A673 (cell line): ENCODE measurements around the gene PDGFRB. TPM values are rescaled to one million over a fixed set of nuclear protein-coding genes. Genes with fewer than 3 reads are reported as not detected.

Experiments used
- BruUV-seq: library from RNA; stranded (reverse); fragments of 400-500 nt; replicated peaks from 2 replicates; lab custom pipeline; 2021; lab: Mats Ljungman, UMichigan
- CTCF ChIA-PET: fragments of 300-600 bp; sonication (Branson Sonifier 250); formaldehyde crosslinking; loops from one replicate; lab custom pipeline; 2022; ENCODE audit warnings: antibody characterized with exemption; lab: Charles Lee
- POLR2A ChIA-PET: fragments of 300-600 bp; sonication (Branson Sonifier 250); formaldehyde crosslinking; loops from one replicate; lab custom pipeline; 2022; ENCODE audit warnings: antibody characterized with exemption; ENCODE audit not compliant: low non-redundant PET; lab: Charles Lee
- DNase-seq: peaks from one replicate; pipeline ENCODE4 v3.0.0-alpha.2; 2015; ENCODE audit warnings: low spot score
- H3K27ac ChIP-seq: fragments of 200-600 bp; sonication (generic); 2 replicates; pipeline ENCODE4 v1.5.1; 2016; ENCODE audit warnings: mixed run types, low read depth, mild to moderate bottlenecking, mixed read lengths, antibody characterized with exemption, low read length; ENCODE audit not compliant: poor library complexity, severe bottlenecking
- H3K27me3 ChIP-seq: fragments of 200-600 bp; sonication (generic); replicated peaks from 2 replicates; pipeline ENCODE4 v1.6.1; 2017; ENCODE audit warnings: mixed run types, low read depth, mild to moderate bottlenecking, mixed read lengths, antibody characterized with exemption, low read length; ENCODE audit not compliant: insufficient read depth, poor library complexity
- H3K36me3 ChIP-seq: fragments of 200-600 bp; sonication (generic); 2 replicates; pipeline ENCODE4 v1.6.1; 2016; ENCODE audit warnings: mixed run types, mild to moderate bottlenecking, mixed read lengths, antibody characterized with exemption, low read length; ENCODE audit not compliant: insufficient read depth, poor library complexity, severe bottlenecking
- H3K4me1 ChIP-seq: fragments of 200-600 bp; sonication (generic); 2 replicates; pipeline ENCODE4 v1.6.1; 2017; ENCODE audit warnings: mixed run types, mild to moderate bottlenecking, mixed read lengths, antibody characterized with exemption, low read length; ENCODE audit not compliant: insufficient read depth, poor library complexity, severe bottlenecking
- H3K4me3 ChIP-seq: fragments of 200-600 bp; sonication (generic); 2 replicates; pipeline ENCODE4 v1.5.1; 2016; ENCODE audit warnings: low read depth, mixed run types, mild to moderate bottlenecking, mixed read lengths, low read length; ENCODE audit not compliant: poor library complexity, severe bottlenecking
- H3K9me3 ChIP-seq: fragments of 200-600 bp; sonication (generic); 2 replicates; pipeline ENCODE4 v1.6.1; 2016; ENCODE audit warnings: mixed run types, low read depth, mild to moderate bottlenecking, mixed read lengths, antibody characterized with exemption, low read length; ENCODE audit not compliant: poor library complexity, severe bottlenecking
- CTCF ChIP-seq: fragments of 300-800, 200-600 bp; sonication (generic); conservative IDR thresholded peaks from 2 replicates; pipeline ENCODE4 v1.5.1; 2017; ENCODE audit warnings: low read depth, mild to moderate bottlenecking, antibody characterized with exemption, low read length, moderate library complexity, mixed read lengths
- EZH2 ChIP-seq: fragments of 200-600 bp; sonication (generic); IDR thresholded peaks from 2 replicates; pipeline ENCODE4 v1.6.1; 2017; ENCODE audit warnings: borderline replicate concordance, low read depth, mild to moderate bottlenecking, mixed read lengths, antibody characterized with exemption, low read length; ENCODE audit not compliant: poor library complexity, severe bottlenecking
- intact Hi-C: fragments of 100-400 bp; cut with micrococcal nuclease; formaldehyde crosslinking; loops from one replicate; pipeline ENCODE4 v1.10.0; 2022; ENCODE audit not compliant: unreplicated experiment
- total RNA-seq: library from RNA; stranded (reverse); gene quantifications from 2 replicates; pipeline ENCODE4 v1.2.3, GENCODE V29; 2021

PDGFRB gene
- total RNA-seq, 1 experiment from 2014 or later = 25.9 TPM

GRCh38 chr5:150065346-150065745 is 90.3 kb downstream of the PDGFRB start:
- Histone ChIP-seq H3K4me1 (no peaks in the 10 kb centered on the region), H3K4me3 (no peak overlapping the region), H3K27me3 (no peaks in the 10 kb centered on the region), H3K9me3 (no peaks in the 10 kb centered on the region), H3K36me3 (no peaks in the 10 kb centered on the region), H3K27ac (no peak overlapping the region)
- no peak for TF ChIP-seq CTCF
- TF ChIP-seq EZH2 = no peak
- no peak for DNase-seq
- POLR2A ChIA-PET = no interaction called here
- intact Hi-C loops = no loop called here
- CTCF ChIA-PET = no interaction called here
- no TSS peak for BruUV-seq

DNA sequence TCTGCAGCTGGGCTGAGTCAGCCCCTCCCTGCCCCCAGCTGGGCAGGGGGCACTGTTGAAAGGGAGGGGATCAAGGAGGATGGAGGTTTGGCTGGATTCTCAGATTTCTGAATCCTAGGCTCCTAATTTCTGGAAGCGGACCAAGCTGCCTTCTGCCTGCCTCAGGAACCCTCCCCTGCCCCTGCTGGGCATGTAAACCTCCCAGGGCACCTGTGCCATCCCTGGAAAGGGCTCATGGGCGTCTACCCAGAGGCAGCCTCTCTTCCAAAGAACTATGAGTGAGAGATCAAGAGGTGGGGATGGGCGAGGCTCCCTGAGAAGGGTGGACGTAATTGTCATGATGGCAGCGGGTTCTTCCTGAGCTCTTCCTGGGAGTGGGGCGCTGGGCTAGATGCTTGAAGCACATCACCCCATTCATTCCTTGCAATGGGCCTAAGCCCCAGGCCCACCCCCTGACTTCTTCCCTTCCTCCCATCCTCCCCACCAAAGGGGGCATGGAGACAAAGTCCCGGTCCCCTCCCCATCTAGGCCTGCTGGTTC is 90.9 kb downstream of the PDGFRB start:
- no peak for DNase-seq
- Histone ChIP-seq H3K36me3 (no peaks in the 10 kb centered on the region), H3K9me3 (no peaks in the 10 kb centered on the region), H3K4me3 (no peak overlapping the region), H3K4me1 (no peaks in the 10 kb centered on the region), H3K27ac (no peak overlapping the region), H3K27me3 (no peaks in the 10 kb centered on the region)
- ChIA-PET CTCF (no interaction called here), POLR2A (no interaction called here)
- BruUV-seq = no TSS peak
- TF ChIP-seq EZH2 (no peak), CTCF (no peak)
- intact Hi-C loops = no loop called here

Other genes starting within 250 kb of the PDGFRB start
- 0.39 and 0.49 TPM in 2 replicates for gene PDE6A, start 211.1 kb downstream of the PDGFRB start, total RNA-seq
- gene SLC26A2, start 195.1 kb downstream of the PDGFRB start, total RNA-seq = 83.0 and 96.6 TPM in 2 replicates
- 7.3 and 7.5 TPM in 2 replicates for gene TIGD6, start 155.2 kb downstream of the PDGFRB start, total RNA-seq
- 52.6 and 55.6 TPM in 2 replicates for gene HMGXB3, start 155.1 kb downstream of the PDGFRB start, total RNA-seq
- not detected in 2 replicates for gene CSF1R, start 69.3 kb downstream of the PDGFRB start, total RNA-seq
- not detected in 2 replicates for gene CDX1, start 10.9 kb upstream of the PDGFRB start, total RNA-seq
- not detected in 2 replicates for gene SLC6A7, start 34.2 kb upstream of the PDGFRB start, total RNA-seq
- gene CAMK2A, start 133.9 kb upstream of the PDGFRB start, total RNA-seq = not detected in 2 replicates
- 0.15 and 0.30 TPM in 2 replicates for gene ARSI, start 147.1 kb upstream of the PDGFRB start, total RNA-seq
- gene TCOF1, start 201.9 kb upstream of the PDGFRB start, total RNA-seq = 109 TPM in 2 replicates